Uterus (tissue), 4 donors: ENCODE data around the gene MEF2C. TPM values are rescaled to one million over a fixed set of nuclear protein-coding genes. Genes with fewer than 3 reads are reported as not detected.
A peak's percentile ranks its signal among the peaks of the same experiment; 100 is the strongest.

Source experiments
- DNase-seq, 2 donors: peaks; one replicate each; pipeline ENCODE4 v3.0.0-alpha.2; 2019 to 2020
- H3K27ac ChIP-seq, 2 donors: fragments of 200-600 bp; sonication (generic); 1 replicate in 1 of 2; 2 replicates in 1 of 2; pipeline ENCODE4 v1.5.1; 2016 to 2018
- H3K27me3 ChIP-seq, 2 donors: fragments of 200-600 bp; sonication (generic); one replicate each; pipeline ENCODE4 v1.5.1; 2018 to 2019; ENCODE audit warnings: control low read depth in 1 of 2
- H3K36me3 ChIP-seq, 2 donors: fragments of 200-600 bp; sonication (generic); one replicate each; pipeline ENCODE4 v1.5.1; 2019; ENCODE audit warnings: control low read depth in 1 of 2
- H3K4me1 ChIP-seq, 2 donors: fragments of 200-600 bp; sonication (generic); one replicate each; pipeline ENCODE4 v1.5.1; 2018 to 2019; ENCODE audit warnings: control low read depth in 1 of 2
- H3K4me3 ChIP-seq, 2 donors: fragments of 200-600 bp; sonication (generic); 1 replicate in 1 of 2; 2 replicates in 1 of 2; pipeline ENCODE4 v1.5.1; 2018 to 2019; ENCODE audit warnings: mild to moderate bottlenecking in 1 of 2
- H3K9me3 ChIP-seq, 2 donors: fragments of 200-600 bp; sonication (generic); one replicate each; pipeline ENCODE4 v1.5.1; 2019; ENCODE audit warnings: control low read depth in 1 of 2
- POLR2A ChIP-seq, 2 donors: fragments of 450-650 bp; IDR thresholded peaks; one replicate each; pipeline ENCODE4 v1.6.1; 2016; ENCODE audit warnings: antibody characterized with exemption in 2 of 2, mild to moderate bottlenecking in 1 of 2, moderate library complexity in 1 of 2
- intact Hi-C: fragments of 100-400 bp; cut with DNase I; formaldehyde crosslinking; loops from one replicate; pipeline ENCODE4 v1.15.1; 2023; ENCODE audit warnings: low total_unique reads
- total RNA-seq, 4 donors: library from RNA; depleted of rRNA in 3 of 4; stranded (reverse); fragments of >200 nt in 3 of 4; gene quantifications; one replicate each; pipeline versions ENCODE4 v1.1.0 to v1.2.4, GENCODE V29; 2014 to 2023
- TF ChIP-seq, protein P1 (sequence below), 4 experiments: fragments of 200-600 bp in 2 of 4; fragments of 450-650 bp in 2 of 4; sonication (generic) in 2 of 4; IDR thresholded peaks; one replicate each; pipeline ENCODE4 v1.5.1; 2016 to 2019; ENCODE audit warnings: antibody characterized with exemption in 4 of 4, mild to moderate bottlenecking in 2 of 4, moderate library complexity in 1 of 4
- donor health status: DM: yes; HTN: yes; CAD: no.

Gene MEF2C
- total RNA-seq, 4 donors from 2014 or later = 30.3 to 134 (median 70.3) TPM

DNA sequence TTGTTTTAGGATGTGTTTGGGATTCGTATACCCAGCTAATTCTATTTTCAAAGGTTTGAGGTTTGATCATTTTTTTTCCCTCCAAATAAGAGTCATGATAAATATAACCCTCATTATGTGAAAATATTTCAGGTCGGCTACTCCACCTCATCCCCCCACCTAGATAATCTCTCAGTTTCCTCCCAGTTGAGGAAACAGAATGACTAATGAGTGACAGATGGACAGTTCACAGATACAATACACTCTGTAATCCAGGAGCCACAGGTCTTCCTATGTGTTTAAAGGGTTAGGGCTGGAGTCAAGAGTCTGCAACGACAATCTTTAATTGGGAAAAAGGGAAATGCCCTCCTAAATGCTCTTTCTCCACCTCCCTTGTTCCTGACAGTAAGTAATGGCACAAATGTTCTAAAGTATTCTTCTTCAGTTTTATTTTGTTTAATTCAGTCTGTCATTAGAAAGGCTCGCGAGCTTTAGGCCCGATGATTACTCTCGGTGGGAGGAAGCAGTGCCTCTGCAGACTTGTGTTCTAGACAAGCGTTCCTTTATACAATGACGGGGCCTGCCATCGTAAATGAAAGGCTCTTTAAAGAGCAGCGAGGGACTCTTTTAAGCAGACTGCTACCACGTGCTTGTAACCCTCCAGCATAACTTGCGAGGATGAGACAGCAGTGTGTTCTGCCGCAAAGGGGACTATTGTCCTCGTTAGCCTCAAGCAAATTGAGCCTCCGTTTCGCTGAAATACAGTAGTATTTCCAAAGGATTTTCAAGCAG is 69.0 kb downstream of the MEF2C start:
- no peak for DNase-seq
- Histone ChIP-seq H3K4me1 (no peaks in the 10 kb centered on the region), H3K36me3 (no peaks in the 10 kb centered on the region), H3K27me3 (no peaks in the 10 kb centered on the region), H3K9me3 (no peaks in the 10 kb centered on the region), H3K4me3 (no peak overlapping the region), H3K27ac (peak overlapping the region in 1 of 2 donors; percentile 52)
- no peak for TF ChIP-seq POLR2A (IDR thresholded peaks at IDR 0.05)
- TF ChIP-seq, protein P1, sequence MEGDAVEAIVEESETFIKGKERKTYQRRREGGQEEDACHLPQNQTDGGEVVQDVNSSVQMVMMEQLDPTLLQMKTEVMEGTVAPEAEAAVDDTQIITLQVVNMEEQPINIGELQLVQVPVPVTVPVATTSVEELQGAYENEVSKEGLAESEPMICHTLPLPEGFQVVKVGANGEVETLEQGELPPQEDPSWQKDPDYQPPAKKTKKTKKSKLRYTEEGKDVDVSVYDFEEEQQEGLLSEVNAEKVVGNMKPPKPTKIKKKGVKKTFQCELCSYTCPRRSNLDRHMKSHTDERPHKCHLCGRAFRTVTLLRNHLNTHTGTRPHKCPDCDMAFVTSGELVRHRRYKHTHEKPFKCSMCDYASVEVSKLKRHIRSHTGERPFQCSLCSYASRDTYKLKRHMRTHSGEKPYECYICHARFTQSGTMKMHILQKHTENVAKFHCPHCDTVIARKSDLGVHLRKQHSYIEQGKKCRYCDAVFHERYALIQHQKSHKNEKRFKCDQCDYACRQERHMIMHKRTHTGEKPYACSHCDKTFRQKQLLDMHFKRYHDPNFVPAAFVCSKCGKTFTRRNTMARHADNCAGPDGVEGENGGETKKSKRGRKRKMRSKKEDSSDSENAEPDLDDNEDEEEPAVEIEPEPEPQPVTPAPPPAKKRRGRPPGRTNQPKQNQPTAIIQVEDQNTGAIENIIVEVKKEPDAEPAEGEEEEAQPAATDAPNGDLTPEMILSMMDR (IDR thresholded peaks at IDR 0.05) = no peak
- intact Hi-C loops = no loop called here

DNA sequence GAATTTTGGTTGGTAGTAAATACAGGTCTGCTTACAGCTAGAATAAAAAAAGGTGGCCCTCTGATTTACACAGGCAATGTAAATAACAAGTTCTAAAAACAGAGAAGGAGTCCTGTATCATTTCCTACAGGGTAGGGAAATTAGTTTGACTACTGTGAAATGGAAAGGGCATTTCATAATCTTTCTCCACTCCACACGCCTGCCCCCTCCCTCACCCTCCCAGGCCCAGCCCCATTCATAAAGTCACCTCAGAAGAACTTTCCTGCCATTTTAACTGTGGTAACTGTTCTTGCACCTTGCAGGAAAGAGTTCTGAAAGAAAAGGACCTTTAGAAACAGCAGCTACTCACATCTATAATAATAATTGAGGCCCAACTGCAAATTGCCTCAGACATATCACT is 69.7 kb downstream of the MEF2C start:
- Histone ChIP-seq H3K9me3 (no peaks in the 10 kb centered on the region), H3K27me3 (no peaks in the 10 kb centered on the region), H3K27ac (peak overlapping the region in 1 of 2 donors; percentile 52), H3K36me3 (no peaks in the 10 kb centered on the region), H3K4me3 (no peak overlapping the region), H3K4me1 (no peaks in the 10 kb centered on the region)
- intact Hi-C loops = no loop called here
- TF ChIP-seq, protein P1 (IDR thresholded peaks at IDR 0.05) = no peak
- no peak for TF ChIP-seq POLR2A (IDR thresholded peaks at IDR 0.05)
- DNase-seq = no peak

DNA sequence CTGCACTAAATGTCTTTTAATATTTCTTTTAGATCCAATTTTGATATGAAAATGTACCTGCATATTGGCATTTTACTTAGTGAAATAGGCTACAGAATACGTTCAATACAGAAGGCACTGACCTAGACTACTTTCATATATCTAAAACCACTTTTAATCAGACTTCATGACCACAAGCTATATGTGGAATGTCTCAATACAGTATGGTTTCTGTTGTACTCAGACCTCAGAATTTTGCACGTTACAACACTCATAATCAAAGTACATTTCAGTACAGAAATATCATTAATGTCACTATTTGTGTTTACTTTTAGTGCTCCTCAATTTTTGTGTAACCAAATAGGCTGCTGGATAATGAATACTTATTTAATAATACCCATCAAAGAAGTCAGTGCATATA is 74.8 kb downstream of the MEF2C start:
- H3K9me3 ChIP-seq = no peaks in the 10 kb centered on the region
- no peaks in the 10 kb centered on the region for H3K27me3 ChIP-seq
- TF ChIP-seq POLR2A (IDR thresholded peaks at IDR 0.05) = no peak
- TF ChIP-seq, protein P1 (IDR thresholded peaks at IDR 0.05) = no peak
- no peak overlapping the region for H3K27ac ChIP-seq
- H3K4me1 ChIP-seq = no peaks in the 10 kb centered on the region
- no peak overlapping the region for H3K4me3 ChIP-seq
- no peak for DNase-seq
- no peaks in the 10 kb centered on the region for H3K36me3 ChIP-seq
- intact Hi-C loops = no loop called here

DNA sequence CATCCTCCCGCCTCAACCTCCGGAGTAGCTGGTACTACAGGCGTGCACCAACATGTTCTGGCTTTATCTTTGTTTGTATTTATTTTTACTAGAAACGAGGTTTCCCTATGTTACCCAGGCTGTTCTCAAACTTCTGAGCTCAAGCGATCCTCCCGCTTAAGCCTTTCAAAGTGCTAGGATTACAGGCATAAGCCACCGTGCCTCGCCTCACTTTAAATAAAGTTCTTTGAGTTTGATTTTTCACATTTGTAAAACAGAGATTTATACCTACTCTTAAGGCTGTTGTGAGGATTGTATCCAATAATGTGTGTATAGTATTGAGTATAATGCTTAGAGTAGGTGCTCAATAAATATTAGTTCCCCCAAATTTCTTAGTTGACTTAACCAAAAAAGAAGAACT is 75.7 kb downstream of the MEF2C start:
- Histone ChIP-seq H3K27me3 (no peaks in the 10 kb centered on the region), H3K4me3 (no peak overlapping the region), H3K9me3 (no peaks in the 10 kb centered on the region), H3K27ac (no peak overlapping the region), H3K4me1 (no peaks in the 10 kb centered on the region), H3K36me3 (no peaks in the 10 kb centered on the region)
- no peak for DNase-seq
- intact Hi-C loops = no loop called here
- no peak for TF ChIP-seq POLR2A (IDR thresholded peaks at IDR 0.05)
- TF ChIP-seq, protein P1 (IDR thresholded peaks at IDR 0.05) = no peak

DNA sequence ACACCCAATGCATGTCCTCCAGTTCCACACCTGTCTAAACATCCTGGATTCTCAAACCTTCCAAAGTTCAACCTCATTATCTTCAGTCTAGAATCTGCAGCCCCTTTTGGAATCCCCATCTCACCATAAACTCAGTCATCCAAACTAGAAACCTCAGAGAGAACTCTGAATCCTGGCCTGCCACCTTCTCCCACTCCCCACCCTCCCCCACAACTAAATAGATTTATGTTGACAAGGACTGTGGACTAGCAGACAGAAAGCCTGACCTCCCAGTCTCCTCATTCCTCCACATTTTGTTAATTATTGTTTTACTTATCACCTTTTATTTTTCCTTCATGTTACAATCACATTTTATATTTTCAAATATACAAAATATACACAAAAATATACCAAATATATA is 76.6 kb downstream of the MEF2C start:
- Histone ChIP-seq H3K27me3 (no peaks in the 10 kb centered on the region), H3K36me3 (no peaks in the 10 kb centered on the region), H3K9me3 (no peaks in the 10 kb centered on the region), H3K4me3 (no peak overlapping the region), H3K27ac (no peak overlapping the region), H3K4me1 (no peaks in the 10 kb centered on the region)
- DNase-seq = no peak
- intact Hi-C loops = no loop called here
- TF ChIP-seq, protein P1 (IDR thresholded peaks at IDR 0.05) = no peak
- TF ChIP-seq POLR2A (IDR thresholded peaks at IDR 0.05) = no peak
